OCI-LY7 (cell line): ENCODE measurements around the gene ZPR1. TPM values are rescaled to one million over a fixed set of nuclear protein-coding genes. Genes with fewer than 3 reads are reported as not detected.

Experiments
- BruUV-seq: library from RNA; stranded (reverse); fragments of 400-500 nt; replicated peaks from 2 replicates; lab custom pipeline; 2021; lab: Mats Ljungman, UMichigan
- CTCF ChIA-PET: fragments of 300-600 bp; sonication (Branson Sonifier 250); formaldehyde crosslinking; loops from one replicate; lab custom pipeline; 2022; ENCODE audit warnings: antibody characterized with exemption; ENCODE audit not compliant: unreplicated experiment; lab: Charles Lee
- POLR2A ChIA-PET: fragments of 300-600 bp; sonication (Branson Sonifier 250); formaldehyde crosslinking; loops from one replicate; lab custom pipeline; 2022; ENCODE audit warnings: antibody characterized with exemption; lab: Charles Lee
- DNase-seq: peaks from one replicate; pipeline ENCODE4 v3.0.0-alpha.2; 2015; ENCODE audit warnings: low spot score
- H2AFZ ChIP-seq: fragments of 200-600 bp; sonication (generic), shearing (Covaris generic); 2 replicates; pipeline ENCODE4 v1.6.1; 2014; ENCODE audit warnings: mild to moderate bottlenecking, antibody characterized with exemption, low read length, moderate library complexity
- H3K27ac ChIP-seq: fragments of 200-600 bp; sonication (generic); 2 replicates; pipeline ENCODE4 v1.5.1; 2014; ENCODE audit warnings: mixed run types, low read depth, mild to moderate bottlenecking, moderate library complexity, low read length, inconsistent platforms; ENCODE audit not compliant: poor library complexity, severe bottlenecking
- H3K36me3 ChIP-seq: fragments of 200-600 bp; sonication (generic); 2 replicates; pipeline ENCODE4 v1.6.1; 2014; ENCODE audit warnings: mild to moderate bottlenecking, antibody characterized with exemption, low read length, moderate library complexity, mixed read lengths; ENCODE audit not compliant: insufficient read depth
- H3K4me1 ChIP-seq: fragments of 200-600 bp; sonication (generic); 2 replicates; pipeline ENCODE4 v1.5.1; 2014; ENCODE audit warnings: mild to moderate bottlenecking, low read length; ENCODE audit not compliant: insufficient read depth, poor library complexity, severe bottlenecking
- H3K4me2 ChIP-seq: fragments of 200-600 bp; sonication (generic); 2 replicates; pipeline ENCODE4 v1.6.1; 2014; ENCODE audit warnings: mild to moderate bottlenecking, low read length
- H3K4me3 ChIP-seq: fragments of 200-600 bp; sonication (generic); 2 replicates; pipeline ENCODE4 v1.5.1; 2014; ENCODE audit warnings: mild to moderate bottlenecking, low read depth, low read length; ENCODE audit not compliant: poor library complexity, severe bottlenecking
- H3K79me2 ChIP-seq: fragments of 200-600 bp; sonication (generic); 2 replicates; pipeline ENCODE4 v1.6.1; 2016; ENCODE audit warnings: low read depth, mild to moderate bottlenecking, low read length, moderate library complexity, mixed read lengths; ENCODE audit not compliant: insufficient read depth
- H3K9me2 ChIP-seq: fragments of 200-600 bp; sonication (generic); 2 replicates; pipeline ENCODE4 v1.6.1; 2016; ENCODE audit warnings: mild to moderate bottlenecking, low read length, mixed read lengths; ENCODE audit not compliant: insufficient read depth
- H3K9me3 ChIP-seq: fragments of 200-600 bp; sonication (generic); 2 replicates; pipeline ENCODE4 v1.6.1; 2014; ENCODE audit warnings: mild to moderate bottlenecking, mixed run types, low read length, mixed read lengths
- H4K20me1 ChIP-seq: fragments of 200-600 bp; sonication (generic); 2 replicates; pipeline ENCODE4 v1.6.1; 2014; ENCODE audit warnings: mild to moderate bottlenecking, antibody characterized with exemption, low read length, moderate library complexity, mixed read lengths; ENCODE audit not compliant: insufficient read depth
- CTCF ChIP-seq: fragments of 200-600 bp; sonication (generic); conservative IDR thresholded peaks from 2 replicates; pipeline ENCODE4 v1.5.1; 2014; ENCODE audit warnings: mild to moderate bottlenecking, antibody characterized with exemption, low read length, moderate library complexity, mixed read lengths
- EZH2phosphoT487 ChIP-seq: fragments of 200-600 bp; sonication (generic); IDR thresholded peaks from 2 replicates; pipeline ENCODE4 v1.6.1; 2018; ENCODE audit warnings: low read depth, borderline replicate concordance, mild to moderate bottlenecking, mixed run types, antibody characterized with exemption, low read length, moderate library complexity, mixed read lengths
- intact Hi-C: fragments of 100-400 bp; cut with micrococcal nuclease; formaldehyde crosslinking; loops from one replicate; pipeline ENCODE4 v1.10.0; 2022; ENCODE audit not compliant: unreplicated experiment
- total RNA-seq, 2 experiments: library from RNA; depleted of rRNA in 1 of 2; stranded (reverse); fragments of >200 nt in 1 of 2; shearing (Covaris generic) in 1 of 2; gene quantifications; 2 replicates each; pipeline ENCODE4 v1.2.3, GENCODE V29; 2014 to 2022

ZPR1 gene
- total RNA-seq, 2 experiments from 2014 or later: 57.4 to 67.5 TPM

- no peaks in the 10 kb centered on the region for H3K9me3 ChIP-seq
- intact Hi-C loops: no loop called here
- H3K9me2 ChIP-seq: no peaks in the 10 kb centered on the region
- BruUV-seq: no TSS peak
- TF ChIP-seq EZH2phosphoT487 (no peak), CTCF (peak; percentile 41; the same call in 1 of the 2 replicates)
- H3K4me1 ChIP-seq: no peaks in the 10 kb centered on the region
- POLR2A ChIA-PET: interaction anchor here (1.3 kb wide), 1 partner anchor 10 kb away, joined by 3 read pairs; no protein-coding TSS in a partner anchor
- H3K4me3 ChIP-seq: no peak overlapping the region
- H2AFZ ChIP-seq: no peak overlapping the region
- H3K36me3 ChIP-seq: no peaks in the 10 kb centered on the region
- CTCF ChIA-PET: no interaction called here
- H3K27ac ChIP-seq: no peak overlapping the region
- no peaks in the 10 kb centered on the region for H4K20me1 ChIP-seq
- no peak for DNase-seq
- no peaks in the 10 kb centered on the region for H3K79me2 ChIP-seq
- H3K4me2 ChIP-seq: no peak overlapping the region
Measured at GRCh38 chr11:116733043-116733755, 54.6 kb downstream of the ZPR1 start.

- H3K79me2 ChIP-seq: no peaks in the 10 kb centered on the region
- peak; percentile 80 for TF ChIP-seq CTCF
- no peak for TF ChIP-seq EZH2phosphoT487
- ChIA-PET POLR2A (interaction anchor here (1.3 kb wide), 1 partner anchor 11 kb away, joined by 3 read pairs; no protein-coding TSS in a partner anchor), CTCF (interaction anchor here (0.9 kb wide), 1 partner anchor 109 kb away, joined by 3 read pairs; no protein-coding TSS in a partner anchor)
- DNase-seq: peak; percentile 73
- H4K20me1 ChIP-seq: no peaks in the 10 kb centered on the region
- no TSS peak for BruUV-seq
- H3K36me3 ChIP-seq: no peaks in the 10 kb centered on the region
- H3K4me2 ChIP-seq: no peak overlapping the region
- no peaks in the 10 kb centered on the region for H3K9me2 ChIP-seq
- no peak overlapping the region for H3K27ac ChIP-seq
- no peaks in the 10 kb centered on the region for H3K4me1 ChIP-seq
- intact Hi-C loops: loop anchor here (1.0 kb wide), 2 partner anchors 104 to 374 kb away; no protein-coding TSS in a partner anchor
- H2AFZ ChIP-seq: no peak overlapping the region
- no peak overlapping the region for H3K4me3 ChIP-seq
- H3K9me3 ChIP-seq: no peaks in the 10 kb centered on the region
Measured at GRCh38 chr11:116732271-116733042, 55.4 kb downstream of the ZPR1 start.
